ENCODE results near the gene SLC6A4. TPM values are rescaled to one million over a fixed set of nuclear protein-coding genes. Genes with fewer than 3 reads are reported as not detected.

Gene SLC6A4
- total RNA-seq, 1 experiment from 2014 or later = not detected

DNA sequence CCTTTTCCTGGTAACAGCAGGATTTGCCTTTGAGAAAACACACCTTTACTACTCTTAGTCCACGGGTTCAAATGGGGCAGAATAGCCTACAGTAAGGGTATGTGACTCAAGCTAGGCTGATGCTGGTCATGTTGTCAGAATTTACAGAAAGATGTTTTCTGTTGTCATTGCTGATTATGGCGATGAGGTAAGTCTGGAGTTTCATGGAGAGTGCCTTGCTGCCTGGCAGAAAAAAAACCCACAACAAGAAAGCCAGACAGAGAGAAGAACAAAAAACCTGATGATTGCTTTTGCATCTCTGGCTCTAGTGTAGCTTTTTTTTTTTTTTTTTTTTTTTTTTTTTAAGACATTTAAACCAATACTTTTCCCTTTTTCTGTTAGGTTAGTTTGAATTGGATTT is 47.9 kb downstream of the SLC6A4 start:
- Mint-ChIP-seq H3K36me3 (ENCODE audit: insufficient read depth, unreplicated experiment) (peaks cover 27% of the 10 kb centered on the region), H3K27me3 (ENCODE audit: unreplicated experiment) (no peaks in the 10 kb centered on the region), H3K9me3 (ENCODE audit: low read depth, unreplicated experiment) (no peaks in the 10 kb centered on the region), H3K27ac (ENCODE audit: unreplicated experiment) (no peak overlapping the region), H3K4me3 (ENCODE audit: low read depth, unreplicated experiment) (no peak overlapping the region), H3K4me1 (ENCODE audit: low read depth, unreplicated experiment) (no peaks in the 10 kb centered on the region)
- intact Hi-C loops (cut with micrococcal nuclease; ENCODE audit: unreplicated experiment) = no loop called here
- no TSS peak for BruUV-seq (replicated peaks)
- CTCF ChIA-PET = interaction anchor here (0.6 kb wide), 1 partner anchor 11 kb away, joined by 4 read pairs; no protein-coding TSS in a partner anchor
- TF ChIP-seq, protein P1, sequence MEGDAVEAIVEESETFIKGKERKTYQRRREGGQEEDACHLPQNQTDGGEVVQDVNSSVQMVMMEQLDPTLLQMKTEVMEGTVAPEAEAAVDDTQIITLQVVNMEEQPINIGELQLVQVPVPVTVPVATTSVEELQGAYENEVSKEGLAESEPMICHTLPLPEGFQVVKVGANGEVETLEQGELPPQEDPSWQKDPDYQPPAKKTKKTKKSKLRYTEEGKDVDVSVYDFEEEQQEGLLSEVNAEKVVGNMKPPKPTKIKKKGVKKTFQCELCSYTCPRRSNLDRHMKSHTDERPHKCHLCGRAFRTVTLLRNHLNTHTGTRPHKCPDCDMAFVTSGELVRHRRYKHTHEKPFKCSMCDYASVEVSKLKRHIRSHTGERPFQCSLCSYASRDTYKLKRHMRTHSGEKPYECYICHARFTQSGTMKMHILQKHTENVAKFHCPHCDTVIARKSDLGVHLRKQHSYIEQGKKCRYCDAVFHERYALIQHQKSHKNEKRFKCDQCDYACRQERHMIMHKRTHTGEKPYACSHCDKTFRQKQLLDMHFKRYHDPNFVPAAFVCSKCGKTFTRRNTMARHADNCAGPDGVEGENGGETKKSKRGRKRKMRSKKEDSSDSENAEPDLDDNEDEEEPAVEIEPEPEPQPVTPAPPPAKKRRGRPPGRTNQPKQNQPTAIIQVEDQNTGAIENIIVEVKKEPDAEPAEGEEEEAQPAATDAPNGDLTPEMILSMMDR (IDR thresholded peaks at IDR 0.05; ENCODE audit: unreplicated experiment) = no peak
- DNase-seq = no peak

DNA sequence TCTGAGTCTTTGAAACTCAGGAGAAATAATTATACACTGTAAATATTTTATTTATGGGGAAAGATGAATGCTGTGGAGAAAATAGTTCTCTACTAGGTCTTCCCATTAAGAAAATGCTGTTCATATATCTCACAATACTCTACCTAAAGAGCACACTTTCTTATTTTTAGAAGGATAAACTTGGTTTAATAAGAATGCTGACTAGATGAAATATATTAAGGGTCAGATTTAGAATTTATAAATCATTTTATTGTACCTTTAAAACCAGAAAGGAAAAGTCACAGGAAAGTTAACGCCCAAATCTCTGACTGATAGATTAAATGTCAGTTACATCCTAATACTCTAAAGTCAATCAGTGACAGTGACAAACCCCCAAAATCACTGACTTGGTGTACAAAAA is 48.7 kb downstream of the SLC6A4 start:
- BruUV-seq (replicated peaks) = no TSS peak

DNA sequence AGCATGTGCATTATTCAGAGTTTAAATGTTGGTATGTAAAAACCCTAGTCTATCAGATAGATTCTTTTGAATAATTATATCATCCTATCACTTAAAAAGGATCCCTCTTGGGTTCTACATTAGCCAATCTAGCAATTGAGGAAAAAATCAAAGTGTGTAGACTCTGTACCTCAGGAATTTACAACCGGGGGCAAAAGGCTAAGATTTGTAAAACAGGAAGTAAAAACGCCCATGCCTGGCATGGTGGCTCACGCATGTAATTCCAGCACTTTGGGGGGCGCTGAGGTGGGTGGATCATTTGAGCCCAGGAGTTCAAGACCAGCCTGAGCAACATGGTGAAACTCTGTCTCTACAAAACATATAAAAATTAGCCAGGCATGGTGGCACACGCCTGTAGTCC is 58.6 kb downstream of the SLC6A4 start:
- Mint-ChIP-seq H3K4me1 (ENCODE audit: low read depth, unreplicated experiment) (peaks cover 10% of the 10 kb centered on the region), H3K27me3 (ENCODE audit: unreplicated experiment) (no peaks in the 10 kb centered on the region), H3K4me3 (ENCODE audit: low read depth, unreplicated experiment) (no peak overlapping the region), H3K9me3 (ENCODE audit: low read depth, unreplicated experiment) (no peaks in the 10 kb centered on the region), H3K36me3 (ENCODE audit: insufficient read depth, unreplicated experiment) (peaks cover 63% of the 10 kb centered on the region), H3K27ac (ENCODE audit: unreplicated experiment) (no peak overlapping the region)
- TF ChIP-seq, protein P1 (IDR thresholded peaks at IDR 0.05; ENCODE audit: unreplicated experiment) = no peak
- BruUV-seq (replicated peaks) = no TSS peak
- DNase-seq = no peak
- intact Hi-C loops (cut with micrococcal nuclease; ENCODE audit: unreplicated experiment) = no loop called here
- CTCF ChIA-PET = no interaction called here

More for the DNA sequence above, 48.7 kb downstream of the SLC6A4 start:
- TF ChIP-seq, protein P1 (IDR thresholded peaks at IDR 0.05; ENCODE audit: unreplicated experiment) = no peak
- DNase-seq = no peak
- H3K4me3 Mint-ChIP-seq (ENCODE audit: low read depth, unreplicated experiment) = no peak overlapping the region
- no peaks in the 10 kb centered on the region for H3K27me3 Mint-ChIP-seq (ENCODE audit: unreplicated experiment)
- H3K27ac Mint-ChIP-seq (ENCODE audit: unreplicated experiment) = no peak overlapping the region
- H3K36me3 Mint-ChIP-seq (ENCODE audit: insufficient read depth, unreplicated experiment) = peaks cover 27% of the 10 kb centered on the region
- intact Hi-C loops (cut with micrococcal nuclease; ENCODE audit: unreplicated experiment) = no loop called here
- H3K4me1 Mint-ChIP-seq (ENCODE audit: low read depth, unreplicated experiment) = no peaks in the 10 kb centered on the region
- CTCF ChIA-PET = no interaction called here
- no peaks in the 10 kb centered on the region for H3K9me3 Mint-ChIP-seq (ENCODE audit: low read depth, unreplicated experiment)

DNA sequence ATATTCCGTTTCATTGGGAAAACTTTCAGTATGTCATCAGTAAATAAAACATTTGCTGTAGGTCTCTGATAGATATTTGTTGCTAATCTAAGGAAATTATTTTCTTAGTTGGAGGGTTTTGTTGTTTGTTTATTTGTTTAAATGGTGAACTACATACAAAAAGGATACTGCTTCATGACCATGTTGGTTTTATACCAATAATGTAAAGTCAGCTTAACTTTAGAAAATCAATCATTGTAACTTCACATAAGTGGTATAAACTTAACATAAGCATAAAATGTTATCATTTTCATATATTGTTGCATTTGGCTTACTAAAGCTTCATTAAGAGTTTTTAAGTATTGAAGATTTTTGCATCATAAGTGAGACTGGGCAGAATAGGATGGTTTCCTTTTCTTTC is 60.9 kb downstream of the SLC6A4 start:
- Mint-ChIP-seq H3K36me3 (ENCODE audit: insufficient read depth, unreplicated experiment) (peaks cover 50% of the 10 kb centered on the region), H3K4me1 (ENCODE audit: low read depth, unreplicated experiment) (peaks cover 28% of the 10 kb centered on the region), H3K27ac (ENCODE audit: unreplicated experiment) (no peak overlapping the region), H3K9me3 (ENCODE audit: low read depth, unreplicated experiment) (no peaks in the 10 kb centered on the region), H3K4me3 (ENCODE audit: low read depth, unreplicated experiment) (no peak overlapping the region), H3K27me3 (ENCODE audit: unreplicated experiment) (no peaks in the 10 kb centered on the region)
- intact Hi-C loops (cut with micrococcal nuclease; ENCODE audit: unreplicated experiment) = loop anchor here (5.0 kb wide), 1 partner anchor 47 kb away; no protein-coding TSS in a partner anchor
- CTCF ChIA-PET = no interaction called here
- BruUV-seq (replicated peaks) = no TSS peak
- no peak for DNase-seq
- TF ChIP-seq, protein P1 (IDR thresholded peaks at IDR 0.05; ENCODE audit: unreplicated experiment) = no peak

Measured in Calu3 (cell line).